HepG2 (cell line): ENCODE data around the gene DDN.

Experiments used
- ADNP ChIP-seq: sonication (generic); formaldehyde crosslinking; IDR thresholded peaks from 2 replicates; pipeline ENCODE4 v1.4.0; 2020; ENCODE audit warnings: missing genetic modification reagents
- ETV6 ChIP-seq: sonication (generic); formaldehyde crosslinking; conservative IDR thresholded peaks from 2 replicates; pipeline ENCODE4 v1.4.0; 2020; ENCODE audit warnings: missing genetic modification reagents
- ZMYM2 ChIP-seq: sonication (generic); formaldehyde crosslinking; IDR thresholded peaks from 2 replicates; pipeline ENCODE4 v1.8.0; 2022; ENCODE audit warnings: mild to moderate bottlenecking, missing genetic modification reagents
- TF ChIP-seq, protein P1 (sequence below): sonication (generic); formaldehyde crosslinking; IDR thresholded peaks from 2 replicates; pipeline ENCODE4 v1.5.0; 2020; ENCODE audit warnings: missing genetic modification reagents

DNA sequence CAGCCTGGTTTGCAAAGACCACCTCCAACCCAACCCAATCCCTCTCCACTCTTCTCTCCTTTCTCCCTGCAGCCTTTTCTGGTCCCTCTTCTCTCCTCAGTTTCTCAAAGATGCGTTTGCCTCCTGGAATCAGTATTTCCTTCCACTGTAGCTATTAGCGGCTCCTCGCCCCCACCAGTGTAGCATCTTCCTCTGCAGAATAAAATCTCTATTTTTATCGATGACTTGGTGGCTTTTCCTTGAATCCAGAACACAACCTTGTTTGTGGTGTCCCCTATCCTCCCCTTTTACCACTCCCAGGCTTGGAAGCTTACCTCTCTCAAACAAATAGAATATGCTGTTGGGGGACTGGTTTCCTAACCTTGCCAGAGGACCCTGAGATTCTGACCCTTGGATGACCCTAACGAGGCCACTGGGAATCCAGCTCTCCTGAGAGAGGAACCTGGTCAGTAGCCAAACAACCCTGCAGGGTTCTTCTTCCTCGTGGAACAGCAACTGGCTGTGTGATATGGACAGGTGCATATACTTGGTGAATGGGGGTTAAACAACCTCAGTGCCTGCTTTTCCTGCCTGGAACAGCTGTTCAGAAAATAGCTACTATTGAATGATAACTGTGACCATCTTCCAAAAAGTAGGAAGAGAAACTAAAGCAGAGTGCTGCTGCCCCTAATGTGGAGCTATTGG lies 16.6 kb downstream of the DDN start:
- no peak for TF ChIP-seq ETV6
- TF ChIP-seq ZMYM2 (CRISPR knock-in tag) = no peak
- TF ChIP-seq, protein P1, sequence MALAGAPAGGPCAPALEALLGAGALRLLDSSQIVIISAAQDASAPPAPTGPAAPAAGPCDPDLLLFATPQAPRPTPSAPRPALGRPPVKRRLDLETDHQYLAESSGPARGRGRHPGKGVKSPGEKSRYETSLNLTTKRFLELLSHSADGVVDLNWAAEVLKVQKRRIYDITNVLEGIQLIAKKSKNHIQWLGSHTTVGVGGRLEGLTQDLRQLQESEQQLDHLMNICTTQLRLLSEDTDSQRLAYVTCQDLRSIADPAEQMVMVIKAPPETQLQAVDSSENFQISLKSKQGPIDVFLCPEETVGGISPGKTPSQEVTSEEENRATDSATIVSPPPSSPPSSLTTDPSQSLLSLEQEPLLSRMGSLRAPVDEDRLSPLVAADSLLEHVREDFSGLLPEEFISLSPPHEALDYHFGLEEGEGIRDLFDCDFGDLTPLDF (CRISPR knock-in tag) = no peak
- no peak for TF ChIP-seq ADNP
